ENCODE results near the gene LAMA3.

GRCh38 chr18:23920054-23920453, 230.8 kb downstream of the LAMA3 start:
- TF ChIP-seq CTCF (IDR thresholded peaks at IDR 0.05; ENCODE audit: poor library complexity, severe bottlenecking) (no peak), POLR2AphosphoS5 (IDR thresholded peaks at IDR 0.05) (no peak), SMC3 (conservative IDR thresholded peaks at IDR 0.05; ENCODE audit: poor library complexity) (no peak), EZH2 (IDR thresholded peaks at IDR 0.05; ENCODE audit: borderline replicate concordance, insufficient read depth, low read length, poor library complexity, severe bottlenecking) (no peak), MXI1 (conservative IDR thresholded peaks at IDR 0.05; ENCODE audit: poor library complexity, severe bottlenecking) (no peak)
